ENCODE data around the gene JMJD1C.

Gene JMJD1C

DNA sequence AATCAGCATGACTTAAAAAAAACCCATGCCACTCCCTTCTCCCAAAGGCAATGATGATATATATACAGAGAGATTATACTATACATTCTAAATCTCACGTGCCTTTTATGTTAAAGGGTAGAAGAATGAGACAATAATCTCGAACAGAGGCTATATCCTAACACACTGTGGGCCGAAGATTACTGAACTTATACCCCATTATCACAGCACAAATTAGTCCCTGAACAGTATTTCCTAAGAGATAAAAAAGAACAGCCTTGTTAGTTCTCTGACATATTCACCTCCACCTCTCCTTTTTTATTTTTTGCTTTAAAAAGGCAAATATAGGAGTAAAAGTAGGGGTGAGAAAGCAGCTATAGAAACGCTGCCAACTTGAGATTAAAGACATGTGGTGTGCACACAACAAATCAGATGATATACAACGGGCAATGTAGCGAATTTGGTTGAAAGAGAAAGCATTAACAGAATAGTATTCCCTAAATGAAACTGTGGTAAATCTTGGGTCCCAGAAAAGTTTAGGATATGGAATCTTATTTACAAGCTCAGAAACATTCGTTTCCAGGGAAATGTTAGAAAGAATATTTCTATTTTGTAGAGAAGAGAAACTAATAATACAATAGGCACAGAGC is 69.5 kb downstream of the JMJD1C start:
- TF ChIP-seq, protein P1, sequence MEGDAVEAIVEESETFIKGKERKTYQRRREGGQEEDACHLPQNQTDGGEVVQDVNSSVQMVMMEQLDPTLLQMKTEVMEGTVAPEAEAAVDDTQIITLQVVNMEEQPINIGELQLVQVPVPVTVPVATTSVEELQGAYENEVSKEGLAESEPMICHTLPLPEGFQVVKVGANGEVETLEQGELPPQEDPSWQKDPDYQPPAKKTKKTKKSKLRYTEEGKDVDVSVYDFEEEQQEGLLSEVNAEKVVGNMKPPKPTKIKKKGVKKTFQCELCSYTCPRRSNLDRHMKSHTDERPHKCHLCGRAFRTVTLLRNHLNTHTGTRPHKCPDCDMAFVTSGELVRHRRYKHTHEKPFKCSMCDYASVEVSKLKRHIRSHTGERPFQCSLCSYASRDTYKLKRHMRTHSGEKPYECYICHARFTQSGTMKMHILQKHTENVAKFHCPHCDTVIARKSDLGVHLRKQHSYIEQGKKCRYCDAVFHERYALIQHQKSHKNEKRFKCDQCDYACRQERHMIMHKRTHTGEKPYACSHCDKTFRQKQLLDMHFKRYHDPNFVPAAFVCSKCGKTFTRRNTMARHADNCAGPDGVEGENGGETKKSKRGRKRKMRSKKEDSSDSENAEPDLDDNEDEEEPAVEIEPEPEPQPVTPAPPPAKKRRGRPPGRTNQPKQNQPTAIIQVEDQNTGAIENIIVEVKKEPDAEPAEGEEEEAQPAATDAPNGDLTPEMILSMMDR (IDR thresholded peaks at IDR 0.05; ENCODE audit: borderline replicate concordance, control extremely low read depth, extremely low read depth, insufficient read depth, missing control alignments): no peak
- in situ Hi-C loops (cut with MboI; ENCODE audit: low sequenced_read_pairs, unreplicated experiment): no loop called here
- no peak for DNase-seq (ENCODE audit: low spot score)

DNA sequence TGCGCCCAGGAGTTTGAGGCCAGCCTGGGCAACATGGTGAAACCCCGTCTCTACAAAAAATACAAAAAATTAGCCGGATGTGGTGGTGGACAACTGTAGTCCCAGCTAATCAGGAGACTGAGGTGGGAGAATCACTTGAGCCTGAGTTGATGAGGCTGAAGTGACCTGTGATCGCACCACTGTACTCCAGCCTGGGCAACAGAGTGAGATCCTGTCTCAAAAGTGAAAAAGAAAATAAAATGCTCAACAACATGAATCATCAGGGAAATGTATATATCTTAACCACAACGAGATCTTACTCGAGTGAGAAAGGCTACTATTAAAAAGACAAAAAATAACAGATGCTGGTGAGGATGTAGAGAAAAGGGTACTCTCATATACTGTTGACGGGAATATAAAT is 72.7 kb downstream of the JMJD1C start:
- in situ Hi-C loops (cut with MboI; ENCODE audit: low sequenced_read_pairs, unreplicated experiment): no loop called here
- no peak for DNase-seq (ENCODE audit: low spot score)
- TF ChIP-seq, protein P1 (IDR thresholded peaks at IDR 0.05; ENCODE audit: borderline replicate concordance, control extremely low read depth, extremely low read depth, insufficient read depth, missing control alignments): no peak

DNA sequence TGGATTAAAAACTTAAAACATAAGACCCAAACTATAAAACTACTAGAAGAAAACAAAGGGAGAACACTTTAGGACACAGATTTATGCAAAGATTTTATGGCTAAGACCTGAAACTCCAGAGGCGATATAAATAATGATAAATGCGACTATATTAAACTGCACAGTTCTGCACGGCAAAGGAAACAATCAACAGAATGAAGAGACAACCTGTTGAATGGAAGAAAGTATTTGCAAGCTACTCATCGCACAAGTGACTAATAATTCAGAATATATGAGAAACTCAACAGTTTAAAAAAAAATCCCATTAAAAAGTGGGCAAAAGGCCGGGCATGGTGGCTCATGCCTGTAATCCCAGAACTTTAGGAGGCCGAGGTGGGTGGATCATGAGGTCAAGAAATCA is 73.6 kb downstream of the JMJD1C start:
- in situ Hi-C loops (cut with MboI; ENCODE audit: low sequenced_read_pairs, unreplicated experiment): no loop called here
- TF ChIP-seq, protein P1 (IDR thresholded peaks at IDR 0.05; ENCODE audit: borderline replicate concordance, control extremely low read depth, extremely low read depth, insufficient read depth, missing control alignments): no peak

DNA sequence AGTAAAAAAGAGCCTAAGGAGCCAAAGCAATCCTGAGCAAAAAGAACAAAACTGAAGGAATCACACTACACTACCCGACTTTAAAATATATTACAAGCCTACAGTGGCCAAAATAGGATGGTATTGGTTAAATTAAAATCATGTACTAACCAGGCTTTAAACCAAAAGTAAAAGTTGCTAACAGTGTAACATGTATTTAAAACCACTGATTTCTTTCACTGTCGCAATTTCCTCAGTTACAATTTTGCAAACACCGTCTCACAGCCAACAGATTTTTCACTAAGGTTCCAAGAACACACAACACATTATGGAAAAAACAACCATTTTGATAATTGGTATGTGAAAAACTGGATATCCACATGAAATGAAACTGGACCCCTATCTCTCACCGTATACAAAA is 74.0 kb downstream of the JMJD1C start:
- TF ChIP-seq, protein P1 (IDR thresholded peaks at IDR 0.05; ENCODE audit: borderline replicate concordance, control extremely low read depth, extremely low read depth, insufficient read depth, missing control alignments): no peak
- in situ Hi-C loops (cut with MboI; ENCODE audit: low sequenced_read_pairs, unreplicated experiment): no loop called here
- no peak for DNase-seq (ENCODE audit: low spot score)

More for the DNA sequence above, 73.6 kb downstream of the JMJD1C start:
- no peak for DNase-seq (ENCODE audit: low spot score)

DNA sequence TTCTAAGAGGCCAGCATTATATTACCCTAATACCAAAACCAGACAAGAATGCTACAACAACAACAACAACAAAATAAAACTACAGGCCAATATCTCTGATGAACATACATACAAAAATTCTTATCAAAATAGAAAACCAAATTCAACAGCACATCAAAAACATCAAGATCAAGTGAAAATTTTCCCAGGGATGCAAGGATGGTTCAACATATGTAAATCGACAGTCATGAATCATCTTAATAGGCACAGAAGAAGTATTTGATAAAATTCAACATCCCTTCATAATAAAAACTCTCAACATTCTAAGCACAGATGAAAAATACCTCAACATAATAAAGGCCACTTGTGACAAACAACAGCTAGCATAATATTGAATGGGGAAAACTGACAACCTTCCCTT is 75.3 kb downstream of the JMJD1C start:
- in situ Hi-C loops (cut with MboI; ENCODE audit: low sequenced_read_pairs, unreplicated experiment): no loop called here
- no peak for DNase-seq (ENCODE audit: low spot score)
- TF ChIP-seq, protein P1 (IDR thresholded peaks at IDR 0.05; ENCODE audit: borderline replicate concordance, control extremely low read depth, extremely low read depth, insufficient read depth, missing control alignments): no peak

DNA sequence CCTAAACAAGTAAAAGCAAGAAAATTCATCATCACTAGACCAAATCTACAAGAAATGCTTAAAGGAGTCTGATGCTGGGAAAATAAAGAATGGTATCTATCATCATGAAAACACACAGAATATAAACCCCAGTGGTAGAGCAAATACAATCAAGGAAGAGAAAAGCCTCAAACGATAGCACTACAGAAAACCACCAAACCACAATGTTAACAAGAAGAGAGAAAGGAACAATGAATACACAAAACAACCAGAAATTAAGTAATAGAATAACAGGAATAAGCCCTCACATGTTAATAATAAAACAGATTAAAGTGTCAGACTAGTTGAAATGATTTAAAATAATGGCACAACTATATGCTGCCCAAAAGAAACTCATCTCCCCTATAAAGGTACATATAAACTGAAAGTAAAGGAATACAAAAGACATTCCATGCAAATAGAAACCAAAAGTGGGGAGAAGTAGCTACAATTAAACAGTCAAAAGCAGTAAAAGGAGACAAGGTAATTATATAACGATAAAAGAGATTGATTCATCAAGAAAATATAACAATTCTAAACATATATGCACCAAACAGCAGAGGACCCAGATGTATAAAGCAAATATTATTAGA is 77.3 kb downstream of the JMJD1C start:
- TF ChIP-seq, protein P1 (IDR thresholded peaks at IDR 0.05; ENCODE audit: borderline replicate concordance, control extremely low read depth, extremely low read depth, insufficient read depth, missing control alignments): no peak
- in situ Hi-C loops (cut with MboI; ENCODE audit: low sequenced_read_pairs, unreplicated experiment): no loop called here
- peak; percentile 12 for DNase-seq (ENCODE audit: low spot score)

All from GM13976 (cell line).